Activated gamma-delta T cell treated with Interleukin-2 at 50 U/mL for 16 hours (primary cell): ENCODE data around the gene NAA16.

Experiments used
- DNase-seq: peaks from one replicate; pipeline ENCODE4 v3.0.0-alpha.2; 2020

The NAA16 gene

GRCh38 chr13:41361491-41361890 is 50.4 kb downstream of the NAA16 start:
- no peak for DNase-seq

DNA sequence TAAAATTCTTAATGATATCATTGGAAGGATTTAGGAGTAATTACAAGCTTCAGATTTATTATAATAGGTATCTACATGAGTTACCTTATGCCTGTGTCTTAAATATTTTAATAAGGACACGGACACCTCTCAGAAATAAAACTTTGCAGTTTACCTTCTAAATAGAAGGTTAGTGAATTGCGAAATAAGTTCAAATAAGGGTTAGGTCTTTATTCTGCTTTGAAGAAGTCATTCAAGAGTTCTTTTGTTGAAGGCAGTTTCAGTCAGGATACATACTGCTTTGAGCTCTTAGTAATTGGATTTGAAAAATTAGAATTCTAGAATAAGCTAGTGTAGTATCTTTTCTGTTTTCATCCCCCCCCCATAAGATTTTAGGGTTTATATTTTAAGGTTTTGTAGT is 53.0 kb downstream of the NAA16 start:
- DNase-seq: no peak

GRCh38 chr13:41365631-41366030 is 54.6 kb downstream of the NAA16 start:
- DNase-seq: no peak

DNA sequence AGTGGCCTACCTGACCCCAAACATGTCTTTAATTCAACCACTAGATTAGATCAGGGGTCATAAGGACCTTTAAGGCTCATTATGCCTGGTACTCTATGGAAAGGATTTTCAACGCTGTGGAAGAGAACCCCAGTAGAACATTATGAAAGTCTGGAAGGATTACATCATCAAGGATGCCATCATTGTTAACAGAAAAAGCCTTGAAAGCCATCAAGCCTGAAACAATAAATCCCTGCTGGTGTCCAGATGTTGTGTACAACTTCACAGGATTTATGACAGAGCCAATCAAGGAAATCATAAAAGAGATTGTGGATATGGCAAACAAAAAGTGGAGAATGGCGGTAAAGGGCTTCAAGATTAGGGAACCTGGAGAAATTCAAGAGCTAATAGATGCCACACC is 59.7 kb downstream of the NAA16 start:
- DNase-seq: no peak

DNA sequence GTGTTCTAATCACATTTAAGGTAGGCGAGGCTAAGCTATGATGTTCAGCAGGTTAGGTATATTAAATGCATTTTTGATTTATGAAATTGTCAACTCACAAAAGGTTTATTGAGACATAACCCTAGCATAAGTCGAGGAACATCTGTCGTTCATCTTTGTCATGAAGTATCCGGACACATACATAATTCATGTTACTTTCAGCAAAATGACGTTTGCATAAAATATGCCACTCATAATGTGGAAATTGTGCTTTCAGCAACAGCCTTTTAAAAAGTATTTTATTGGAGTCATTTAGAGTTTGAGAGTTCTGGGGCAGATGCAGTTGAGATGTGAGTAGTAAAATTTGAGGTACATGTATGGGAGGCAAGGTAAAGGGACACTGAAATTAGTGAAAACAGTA is 66.4 kb downstream of the NAA16 start:
- no peak for DNase-seq

GRCh38 chr13:41382431-41382830 is 71.4 kb downstream of the NAA16 start:
- DNase-seq: no peak

DNA sequence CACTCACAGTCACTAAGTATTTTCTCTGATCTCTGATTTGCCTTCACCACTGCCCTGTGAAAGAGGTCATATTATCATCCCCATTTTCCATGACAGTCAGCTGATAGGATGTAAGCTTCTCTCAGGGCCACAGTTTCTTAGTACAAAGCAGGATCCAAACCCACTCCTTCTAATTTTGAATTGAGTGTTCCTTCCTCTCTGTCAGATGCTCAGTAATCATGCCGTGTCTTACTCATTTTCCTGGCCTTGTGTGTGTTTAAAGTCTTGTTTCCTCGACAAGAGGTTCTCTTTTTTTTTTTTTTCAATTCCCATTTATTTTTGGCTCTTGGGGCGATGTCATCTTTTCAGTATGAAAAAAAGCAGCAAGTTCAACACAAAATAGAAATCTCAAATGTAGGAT is 72.3 kb downstream of the NAA16 start:
- DNase-seq: no peak

DNA sequence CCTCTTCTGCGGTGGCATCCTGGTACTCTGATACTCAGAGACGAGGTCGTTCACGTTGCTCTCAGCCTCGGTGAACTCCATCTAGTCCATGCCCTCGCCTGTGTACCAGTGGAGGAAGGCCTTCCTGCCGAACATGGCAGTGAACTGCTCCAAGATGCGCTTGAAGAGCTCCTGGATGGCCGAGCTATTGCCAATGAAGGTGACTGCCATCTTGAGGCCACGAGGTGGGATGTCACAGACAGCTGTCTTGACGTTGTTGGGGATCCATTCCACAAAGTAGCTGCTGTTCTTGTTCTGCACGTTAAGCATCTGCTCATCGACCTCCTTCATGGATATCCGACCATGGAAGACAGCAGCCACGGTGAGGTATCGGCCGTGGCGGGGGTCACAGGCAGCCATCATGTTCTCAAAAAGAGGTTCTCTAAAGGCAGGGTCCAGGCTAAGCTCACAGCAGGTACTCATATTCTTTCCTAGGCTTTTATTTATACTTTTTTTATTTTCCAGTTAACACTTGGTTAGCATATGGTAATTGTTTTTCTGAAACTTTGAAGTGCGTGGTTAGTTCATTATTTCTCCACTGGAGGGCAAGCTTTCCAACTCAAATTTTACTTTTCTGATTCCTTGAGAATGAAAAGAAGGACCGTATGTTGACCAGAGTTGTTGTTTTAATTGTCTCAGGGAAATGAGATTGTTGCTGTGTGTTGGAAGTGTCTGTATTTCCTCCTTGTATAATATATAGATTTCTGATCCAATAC is 73.9 kb downstream of the NAA16 start:
- DNase-seq: no peak

GRCh38 chr13:41386211-41386610 is 75.1 kb downstream of the NAA16 start:
- DNase-seq: no peak

DNA sequence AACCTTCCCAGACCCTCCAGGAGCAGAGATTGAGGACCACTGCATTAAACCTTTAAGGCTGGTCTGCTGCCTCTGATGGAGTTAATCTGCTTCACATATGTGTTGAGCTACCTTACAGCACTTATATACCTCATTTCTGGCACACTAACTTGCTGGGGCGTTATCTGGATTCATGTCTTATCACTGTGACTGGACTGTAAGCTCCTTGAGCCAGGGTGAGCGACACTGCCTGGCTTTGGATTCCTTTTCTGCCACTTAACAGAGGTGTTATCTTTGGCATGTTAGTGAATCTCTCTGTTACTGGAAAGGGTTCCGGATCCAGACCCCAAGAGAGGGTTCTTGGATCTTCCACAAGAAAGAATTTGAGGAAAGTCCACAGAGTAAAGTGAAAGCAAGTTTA is 76.5 kb downstream of the NAA16 start:
- no peak for DNase-seq

DNA sequence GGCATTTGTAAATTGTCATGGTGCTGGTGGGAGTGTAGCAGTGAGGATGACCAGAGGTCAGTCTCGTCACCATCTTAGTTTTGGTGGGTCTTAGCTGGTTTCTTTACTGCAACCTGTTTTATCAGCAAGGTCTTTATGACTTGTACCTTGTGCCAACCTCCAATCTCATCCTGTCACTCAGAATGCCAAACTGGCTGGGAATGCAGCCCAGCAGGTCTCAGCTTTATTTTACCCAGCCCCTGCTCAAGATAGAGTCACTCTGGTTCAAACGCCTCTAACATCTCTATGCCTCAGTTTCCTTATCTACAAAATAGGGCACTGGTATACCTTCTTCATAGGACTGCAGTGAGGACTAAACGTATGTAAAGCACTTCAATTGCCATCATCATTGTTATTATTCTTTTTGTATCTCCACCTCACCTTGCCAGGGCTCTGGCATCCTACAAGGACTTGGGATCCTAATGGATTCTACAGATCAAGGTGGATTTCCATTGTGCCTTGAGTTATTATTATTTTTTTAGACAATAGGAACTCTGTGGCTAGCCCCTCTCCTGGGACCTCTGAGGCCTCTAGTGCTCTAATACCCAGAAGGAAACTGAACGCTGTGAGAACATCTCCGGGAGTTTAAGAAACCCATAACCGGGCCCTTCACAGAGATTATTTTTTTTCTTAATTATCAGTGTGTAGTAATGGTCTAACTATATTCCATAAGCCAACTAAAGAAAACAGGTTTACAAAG is 77.2 kb downstream of the NAA16 start:
- DNase-seq: no peak

- DNase-seq: no peak
Measured at GRCh38 chr13:41389580-41389979, 78.5 kb downstream of the NAA16 start.

DNA sequence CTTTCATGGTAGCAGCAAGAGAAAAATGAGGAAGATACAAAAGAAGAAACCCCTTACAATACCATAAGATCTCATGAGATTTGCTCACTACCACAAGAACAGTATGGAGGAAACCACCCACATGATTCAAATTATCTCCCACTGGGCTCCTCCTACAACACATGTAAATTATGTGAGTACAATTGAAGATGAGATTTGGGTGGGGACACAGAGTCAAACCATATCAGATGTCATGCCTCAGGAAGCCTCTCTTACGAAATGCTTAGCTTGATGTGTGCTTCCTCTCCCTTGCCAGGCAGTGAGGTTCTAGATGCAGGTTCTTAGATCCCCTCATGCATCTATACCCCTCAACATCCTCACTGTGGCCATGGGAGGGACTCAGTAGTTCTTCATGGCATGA is 83.1 kb downstream of the NAA16 start:
- no peak for DNase-seq

- no peak for DNase-seq
Measured at GRCh38 chr13:41398494-41399170, 87.6 kb downstream of the NAA16 start.

- DNase-seq: no peak
Measured at GRCh38 chr13:41401366-41401765, 90.3 kb downstream of the NAA16 start.

DNA sequence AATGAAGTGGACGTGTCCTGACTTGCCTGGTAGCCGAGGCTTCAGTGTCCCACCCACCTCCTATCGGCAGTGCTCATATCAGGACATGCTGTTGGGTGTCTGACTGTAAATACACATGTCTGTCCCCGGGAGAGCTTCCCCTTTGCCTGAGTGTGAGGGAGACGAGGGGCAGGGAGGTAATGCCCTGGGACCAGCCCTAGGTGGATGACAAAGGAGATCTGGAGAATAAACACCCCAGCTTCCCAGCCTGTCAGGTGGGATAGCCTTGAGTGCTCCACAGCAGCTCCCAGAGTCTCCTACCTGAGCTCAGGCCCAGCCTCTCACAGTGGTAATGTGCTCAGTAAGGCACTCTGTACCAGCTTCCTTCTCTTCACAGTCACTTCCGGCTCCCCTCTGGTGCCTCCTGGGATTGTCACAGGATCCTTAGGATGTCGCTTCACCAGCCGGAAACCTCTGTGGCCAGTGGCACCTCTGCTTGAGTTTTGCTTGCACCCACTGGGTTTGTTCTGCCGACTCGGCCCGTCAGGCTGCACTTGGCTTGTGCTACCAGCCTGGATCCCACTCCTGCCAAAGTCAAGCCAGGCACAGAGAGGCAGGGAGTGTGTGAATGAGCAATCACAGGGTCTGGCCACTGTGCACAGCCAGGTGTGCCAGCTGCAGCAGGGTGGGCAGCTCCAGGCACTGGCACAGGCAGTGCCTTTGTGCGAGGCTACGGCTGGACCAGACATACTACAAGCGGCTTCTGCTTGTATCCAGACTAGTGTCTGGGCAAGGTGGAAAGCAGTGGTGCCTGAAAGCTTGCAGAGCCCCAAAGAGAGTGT is 91.8 kb downstream of the NAA16 start:
- DNase-seq: no peak

DNA sequence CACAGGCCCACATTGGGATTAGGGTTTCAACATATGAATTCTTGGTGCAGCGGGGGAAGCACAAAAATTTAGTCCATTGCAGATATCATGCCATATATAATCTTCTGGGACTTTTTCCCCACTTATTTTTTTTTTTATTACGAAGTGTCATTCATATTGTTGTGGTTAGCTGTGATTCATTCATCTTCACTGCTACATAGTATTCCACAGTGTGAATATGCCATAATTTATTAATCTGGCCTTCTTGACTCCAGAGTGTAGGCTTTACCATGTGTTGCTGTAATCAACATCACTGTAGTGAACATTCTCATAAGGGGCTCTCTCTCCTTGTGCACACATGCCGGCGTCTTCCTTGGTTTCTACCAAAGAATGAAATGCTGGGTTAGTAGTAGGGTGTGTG is 92.9 kb downstream of the NAA16 start:
- DNase-seq: no peak

DNA sequence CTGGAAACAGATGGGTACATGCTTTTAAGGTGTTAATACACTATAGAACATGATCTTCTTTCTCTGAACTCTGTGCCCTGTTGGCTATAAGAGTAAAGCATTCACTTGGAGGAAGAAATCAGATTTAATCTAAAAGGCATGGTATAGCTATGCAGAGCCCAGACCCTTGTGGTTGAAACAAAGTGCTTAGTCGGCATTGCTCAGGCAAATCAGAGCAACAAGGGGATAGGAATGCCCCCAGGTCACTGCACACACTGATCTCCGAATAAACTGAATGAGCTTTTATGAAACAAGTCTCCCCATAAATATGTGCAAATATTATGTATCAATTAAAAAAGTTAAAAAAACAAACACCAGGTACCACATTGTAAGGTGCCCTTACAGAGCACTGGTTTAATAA is 94.3 kb downstream of the NAA16 start:
- DNase-seq: no peak

GRCh38 chr13:41407380-41407779 is 96.3 kb downstream of the NAA16 start:
- no peak for DNase-seq

GRCh38 chr13:41408121-41408520 is 97.1 kb downstream of the NAA16 start:
- DNase-seq: no peak

GRCh38 chr13:41408746-41409145 is 97.7 kb downstream of the NAA16 start:
- no peak for DNase-seq

GRCh38 chr13:41409611-41410010 is 98.5 kb downstream of the NAA16 start:
- DNase-seq: no peak

DNA sequence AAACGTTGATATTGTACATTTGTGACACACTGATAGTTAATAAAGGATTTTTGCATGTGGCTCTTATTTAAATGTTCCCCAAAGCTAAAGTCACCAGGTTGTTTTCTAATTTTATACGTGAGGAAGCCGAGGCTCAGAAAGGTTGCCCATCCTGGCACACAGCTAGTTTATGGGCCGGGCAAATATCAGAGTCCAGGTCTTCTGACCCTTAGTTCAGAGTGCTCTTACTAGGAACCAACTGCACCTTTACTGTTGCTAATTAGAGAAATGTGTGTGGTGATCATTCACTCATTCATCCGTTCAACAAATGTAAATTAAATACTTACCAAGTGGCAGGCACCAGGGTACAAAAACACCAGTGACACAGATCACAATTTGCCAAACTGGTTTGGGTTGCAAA is 100.0 kb downstream of the NAA16 start:
- DNase-seq: no peak
